Skeletal muscle tissue (tissue), 2 donors: ENCODE results near the gene TRIM69. TPM values are rescaled to one million over a fixed set of nuclear protein-coding genes. Genes with fewer than 3 reads are reported as not detected.

Source experiments
- small RNA-seq: library from RNA; depleted of rRNA; stranded (forward); fragments of <200 nt; gene quantifications from one replicate; pipeline ENCODE3, GENCODE V24; 2014
- total RNA-seq: library from RNA; depleted of rRNA; stranded (reverse); fragments of >200 nt; gene quantifications from one replicate; pipeline ENCODE4 v1.2.3, GENCODE V29; 2014

The TRIM69 gene
- total RNA-seq, 1 donor from 2014 or later = 16.7 TPM

Small RNA genes lying within 50 kb of the gene (small RNA-seq; reads per million reads assigned to genes)
- gene RF00019 = not detected

Other genes starting within 250 kb of the TRIM69 start
- gene EIF3J, start 199.4 kb upstream of the TRIM69 start, total RNA-seq = 35.0 TPM
- 67.3 TPM for gene SPG11, start 72.9 kb upstream of the TRIM69 start, total RNA-seq
- gene PATL2, start 25.2 kb upstream of the TRIM69 start, total RNA-seq = 2.6 TPM
- 876 TPM for gene B2M, start 25.0 kb upstream of the TRIM69 start, total RNA-seq
- gene TERB2, start 220.2 kb downstream of the TRIM69 start, total RNA-seq = not detected